ENCODE measurements around the gene OR6C76.

Gene OR6C76

GRCh38 chr12:55470088-55470829 is 44.2 kb downstream of the OR6C76 start, which contains the start of gene OR6C70:
Gene OR6C70 (minus strand): TSS chr12:55470138. CDS start chr12:55470138, 0 bp downstream.
- DNase-seq, result no peak

- no peak for DNase-seq
Measured at GRCh38 chr12:55472264-55472663, 46.2 kb downstream of the OR6C76 start.
